Mucosa of gallbladder (tissue), 1 donor: ENCODE results near the gene RFTN1. TPM values are rescaled to one million over a fixed set of nuclear protein-coding genes. Genes with fewer than 3 reads are reported as not detected.
"Not testable (repeated sequence)": the region's sequence is repeated elsewhere in the genome, so short reads cannot be mapped to it uniquely, and the experiment has no call there.

ENCODE experiments used
- DNase-seq: peaks from one replicate; pipeline ENCODE4 v3.0.0-alpha.2; 2020; ENCODE audit warnings: low spot score
- total RNA-seq: library from RNA; stranded (reverse); gene quantifications from one replicate; pipeline ENCODE4 v1.2.1, GENCODE V29; 2021
- donor health status: DM: no; HTN: no; CAD: no.

The RFTN1 gene
- total RNA-seq, 1 donor from 2014 or later, result 11.4 TPM

DNA sequence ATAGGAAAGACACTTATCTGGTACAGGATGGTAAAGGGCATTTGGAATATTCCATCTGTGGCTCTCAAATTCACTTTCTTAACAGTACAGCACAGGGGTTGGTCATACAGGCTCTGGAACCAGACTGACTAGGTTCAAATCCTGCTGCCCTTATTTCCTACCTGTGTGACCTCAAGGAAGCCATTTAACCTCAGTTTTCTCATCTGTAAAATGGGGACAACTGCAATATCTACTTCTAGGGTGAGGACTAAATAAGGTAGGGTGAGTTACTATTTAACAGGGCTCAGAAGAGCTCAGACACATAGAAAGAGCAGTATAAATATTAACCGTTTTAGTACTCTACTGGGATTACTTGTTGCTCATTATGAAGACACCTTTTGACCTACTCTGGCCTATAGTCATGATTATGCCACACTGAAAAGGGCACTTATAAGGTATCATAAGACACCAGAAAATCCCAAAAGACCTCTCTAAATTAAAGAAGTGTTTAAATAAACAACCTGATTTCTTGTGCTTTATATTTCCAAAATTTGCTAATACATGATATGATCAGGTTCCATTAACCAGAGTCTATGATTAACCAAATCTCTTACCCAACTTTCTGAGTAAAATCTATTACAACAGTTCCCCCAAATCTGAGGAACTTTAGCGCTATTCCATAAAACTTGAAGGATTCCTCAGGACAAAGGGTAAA is 6.5 kb downstream of the RFTN1 start:
- DNase-seq, result no peak

DNA sequence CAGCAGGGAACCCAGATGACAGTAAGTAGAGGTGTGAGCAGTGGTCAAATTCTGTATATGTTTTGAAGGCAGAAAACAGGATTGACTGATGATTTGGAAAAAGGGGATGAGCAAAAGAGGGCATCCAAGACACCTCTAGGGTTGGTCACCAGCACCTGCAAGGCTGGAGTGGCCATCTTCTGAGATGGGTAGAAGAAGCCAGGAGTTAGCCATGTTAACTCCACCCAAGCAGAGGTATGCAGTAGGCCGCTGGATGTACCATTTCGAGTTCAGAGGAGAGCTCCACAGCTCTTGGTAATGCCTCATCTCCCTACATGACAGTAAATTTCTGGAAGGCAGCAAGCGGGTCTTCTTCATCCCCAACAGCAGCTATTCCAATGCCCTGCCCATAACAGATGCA is 7.0 kb downstream of the RFTN1 start:
- no peak for DNase-seq

DNA sequence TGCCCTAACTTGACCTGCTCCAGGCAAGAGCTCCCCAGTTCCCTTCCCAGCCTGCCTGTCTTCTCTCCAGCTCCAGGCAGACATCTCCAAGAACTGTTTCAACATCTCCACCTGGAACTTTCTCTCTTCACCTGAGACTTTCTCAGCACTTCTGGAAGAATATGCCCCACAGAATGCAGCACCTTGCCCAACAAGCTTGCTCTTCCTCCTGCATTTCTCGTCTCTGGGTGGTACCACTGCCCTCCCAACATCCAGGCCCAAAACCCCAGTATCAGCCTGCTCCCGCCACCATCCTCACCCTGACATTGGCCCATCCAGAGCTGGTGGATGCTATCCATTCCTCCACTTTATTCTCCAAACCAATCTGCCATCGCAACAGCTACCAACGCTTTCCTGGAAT is 8.8 kb downstream of the RFTN1 start:
- DNase-seq, result no peak

DNA sequence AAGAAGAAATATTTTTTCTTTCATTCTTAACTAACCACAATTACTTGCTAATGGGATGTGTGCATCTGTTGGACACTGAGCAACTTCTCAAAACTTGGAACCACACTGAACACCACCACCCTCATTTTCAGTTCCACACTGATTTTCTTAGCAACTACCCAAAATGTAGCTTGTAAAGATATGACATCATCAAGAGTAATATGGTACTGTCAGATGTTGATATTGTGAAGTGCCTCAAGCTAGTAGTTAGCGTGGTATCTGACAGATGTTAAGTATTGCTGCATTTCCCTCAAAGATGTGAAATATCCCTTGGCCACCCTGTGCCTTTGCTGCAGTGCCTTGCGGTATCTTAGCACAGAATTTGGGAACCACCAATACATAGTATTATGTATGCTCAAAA is 9.3 kb downstream of the RFTN1 start:
- no peak for DNase-seq

DNA sequence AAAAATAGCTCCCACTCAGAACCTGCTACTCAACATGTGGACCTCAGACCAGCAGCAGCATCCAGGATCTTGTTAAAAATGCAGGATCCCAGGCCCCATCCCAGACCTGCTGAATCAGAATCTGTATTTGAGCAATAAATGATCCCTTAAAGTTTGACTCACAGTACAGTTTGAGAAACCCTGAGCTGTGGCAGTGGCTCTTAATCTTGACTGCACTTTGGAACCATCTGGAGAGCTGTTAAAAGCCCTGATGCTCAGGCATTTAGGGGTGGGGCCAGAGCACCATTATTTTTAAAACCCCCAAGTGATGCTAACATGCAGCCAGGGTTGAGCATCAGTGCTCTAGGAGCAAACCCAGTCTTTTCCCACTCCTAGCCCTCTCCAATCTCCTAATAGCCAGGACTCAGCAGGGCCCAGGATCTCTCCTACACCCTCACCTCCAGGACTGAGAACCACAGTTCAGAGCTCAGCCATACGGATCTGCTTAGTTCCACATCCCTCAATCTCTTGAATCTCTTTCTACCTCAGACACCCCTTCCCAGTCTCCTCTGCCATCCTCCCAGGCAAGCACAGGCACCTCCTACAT is 10.2 kb downstream of the RFTN1 start:
- no peak for DNase-seq

DNA sequence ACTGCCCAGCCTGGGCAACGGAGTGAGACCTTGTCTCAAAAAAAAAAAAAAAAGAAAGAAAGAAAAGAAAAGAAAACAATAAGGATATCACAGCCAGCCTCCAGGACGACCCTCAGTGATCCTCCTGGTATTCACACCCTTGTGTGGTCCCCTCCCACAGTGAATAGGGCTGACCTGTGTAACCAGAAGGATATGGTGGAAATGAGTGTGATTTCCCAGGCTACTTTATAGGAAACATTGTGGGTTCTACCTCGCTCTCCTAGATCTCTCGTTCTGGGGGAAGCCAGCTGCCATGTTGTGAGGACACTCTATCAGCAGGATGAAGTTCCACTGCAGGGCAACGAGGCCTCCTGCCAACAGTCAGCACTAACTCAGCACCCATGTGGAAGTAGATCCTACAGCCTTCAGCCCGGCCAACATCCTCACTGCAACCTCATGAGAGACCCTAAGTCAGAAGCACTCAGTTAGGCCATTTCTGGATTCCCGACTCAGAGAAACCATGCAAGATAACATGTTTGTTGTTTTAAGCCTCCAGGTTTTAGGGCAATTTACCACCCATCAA is 11.1 kb downstream of the RFTN1 start:
- no peak for DNase-seq

DNA sequence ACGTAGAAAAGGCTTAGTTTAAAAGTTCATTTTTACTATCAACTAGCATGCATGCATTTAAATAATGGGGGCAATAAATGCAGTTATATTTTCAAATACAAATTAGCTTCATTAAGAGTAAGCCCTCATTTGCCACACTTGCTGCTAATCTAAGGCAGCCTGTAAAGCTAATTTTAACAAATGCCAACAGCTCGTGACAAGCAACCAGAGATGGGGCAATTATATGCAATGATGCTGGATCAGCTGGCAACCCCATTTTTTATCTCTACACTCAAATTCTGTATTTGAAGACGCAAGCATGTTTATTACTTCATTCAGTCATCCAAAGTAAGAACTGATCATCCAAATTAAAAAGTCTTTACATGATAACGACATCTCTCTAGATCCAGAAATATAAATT is 12.1 kb downstream of the RFTN1 start:
- DNase-seq, result no peak

DNA sequence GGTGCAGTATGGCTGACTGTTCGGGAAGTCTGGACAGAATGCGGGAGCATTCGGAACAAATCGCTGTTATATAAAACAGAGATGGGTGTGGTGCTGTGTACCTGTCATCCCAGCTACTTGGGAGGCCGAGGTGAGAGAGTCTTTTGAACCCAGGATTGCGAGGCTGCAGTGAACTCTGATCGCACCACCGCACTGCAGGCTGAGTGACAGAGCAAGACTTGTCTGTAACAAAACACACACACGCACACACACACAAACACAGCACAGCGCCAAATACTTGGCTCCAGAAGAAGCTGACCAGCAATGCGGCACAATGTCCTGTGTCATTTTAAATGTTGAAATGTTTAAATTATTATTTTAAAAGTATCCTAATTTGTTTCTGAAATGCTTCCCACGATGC is 12.6 kb downstream of the RFTN1 start:
- no peak for DNase-seq

DNA sequence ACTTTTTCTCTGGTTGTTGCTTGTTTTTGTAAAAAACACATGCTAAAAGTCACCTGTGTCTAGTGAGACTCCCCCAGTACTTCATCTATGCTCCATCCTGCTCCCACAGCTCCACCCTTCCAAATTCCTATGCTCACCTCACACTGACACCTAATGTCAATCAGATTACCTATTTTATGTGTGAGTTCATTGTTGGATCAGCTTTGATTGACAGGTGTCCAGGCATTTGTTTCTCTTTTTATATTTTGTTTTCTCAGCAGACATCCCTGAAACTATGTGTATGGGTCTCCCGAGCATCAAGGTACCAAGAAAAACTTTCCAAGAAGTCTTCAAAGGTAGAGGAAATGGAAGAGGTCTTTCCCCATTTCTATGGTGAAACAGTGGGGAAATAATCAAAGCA is 13.4 kb downstream of the RFTN1 start:
- no peak for DNase-seq

DNA sequence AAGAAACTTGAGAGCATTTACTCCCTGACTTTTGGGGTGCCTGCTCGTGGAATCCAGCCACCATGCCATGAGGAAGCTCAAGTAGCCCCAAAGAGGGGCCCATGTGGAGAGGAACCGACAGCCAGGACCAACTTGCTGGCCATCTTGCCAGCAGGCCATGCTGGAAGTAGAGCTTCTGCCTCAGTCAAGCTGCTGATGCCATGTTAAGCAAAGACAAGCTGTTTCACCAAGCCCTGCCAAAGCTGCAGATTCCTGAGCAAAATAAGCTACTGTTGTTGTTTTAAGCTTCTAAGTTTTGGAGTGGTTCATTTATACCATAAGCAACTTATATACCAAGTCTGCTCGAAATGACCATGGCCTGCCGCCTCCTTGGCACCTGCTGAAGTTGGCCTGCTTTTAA is 14.1 kb downstream of the RFTN1 start:
- DNase-seq, result no peak

DNA sequence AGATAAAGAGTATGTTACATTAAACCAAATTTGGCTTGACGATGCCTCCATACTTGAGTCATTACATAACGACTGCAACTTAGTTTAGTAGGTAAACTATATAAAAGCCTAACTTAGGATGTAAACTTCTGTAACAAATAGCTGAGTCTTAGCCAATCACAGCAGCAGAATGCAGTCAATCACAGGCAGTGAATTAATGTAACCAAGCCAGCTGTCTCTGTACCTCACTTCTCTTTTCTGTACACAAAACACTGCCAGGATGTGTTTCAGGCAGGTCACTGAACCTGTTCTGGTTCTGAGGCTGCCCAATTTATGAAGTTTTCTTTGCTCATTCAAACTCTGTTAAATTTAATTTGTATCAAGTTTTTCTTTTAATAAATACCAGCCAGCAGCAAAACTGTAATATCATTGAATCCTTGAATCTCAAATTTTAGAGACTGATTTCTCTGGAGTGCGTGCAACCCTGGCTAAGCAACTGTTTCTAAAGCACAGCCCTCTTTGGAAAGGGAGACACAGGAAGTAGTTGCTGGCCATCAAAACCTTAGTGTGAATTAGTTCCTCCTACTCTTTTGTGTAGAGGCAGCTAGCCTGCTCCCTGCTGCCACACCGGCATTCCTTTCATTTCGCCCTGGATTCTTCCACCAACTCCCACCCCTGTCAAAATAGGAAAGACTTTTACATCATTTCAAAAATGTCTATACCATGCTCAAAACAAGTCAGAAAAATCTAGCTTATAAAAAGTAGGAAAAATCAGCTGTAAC is 15.2 kb downstream of the RFTN1 start:
- DNase-seq, result no peak

DNA sequence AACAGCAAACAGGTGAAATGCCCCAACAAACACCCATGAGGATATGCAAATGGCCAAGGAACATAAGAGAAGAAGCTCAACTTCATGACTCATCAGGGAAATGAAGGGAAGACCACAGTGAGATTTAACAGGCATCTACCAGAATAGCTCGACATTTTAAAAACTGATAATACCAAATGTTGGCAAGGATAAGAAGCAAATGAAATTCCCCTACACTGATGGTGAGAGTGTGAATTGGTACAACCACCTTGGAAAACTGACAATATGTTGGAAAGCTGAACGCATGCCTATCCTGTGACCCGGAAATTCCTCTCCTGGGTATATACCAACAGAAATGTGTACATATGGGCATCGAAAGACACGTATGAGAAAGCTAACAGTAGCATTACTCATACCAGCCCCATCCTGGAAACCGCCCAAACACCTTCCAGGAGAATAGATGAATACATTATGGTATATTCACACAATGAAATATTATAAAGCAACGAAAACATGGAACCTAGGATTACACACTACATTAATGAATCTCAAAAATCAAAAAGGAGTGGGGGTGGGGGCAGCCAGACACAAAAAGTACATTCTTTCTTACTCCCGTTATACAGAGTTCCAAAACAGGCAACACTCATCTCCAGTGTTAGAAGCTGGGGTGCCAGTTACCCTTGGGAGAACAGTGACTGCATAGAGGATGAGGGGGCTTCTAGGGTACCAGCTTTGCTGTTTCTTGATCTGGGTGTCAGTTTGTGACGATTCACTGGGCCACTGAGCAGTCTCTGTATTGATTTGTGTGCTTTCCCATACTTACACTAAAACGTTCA is 16.9 kb downstream of the RFTN1 start:
- no peak for DNase-seq

DNA sequence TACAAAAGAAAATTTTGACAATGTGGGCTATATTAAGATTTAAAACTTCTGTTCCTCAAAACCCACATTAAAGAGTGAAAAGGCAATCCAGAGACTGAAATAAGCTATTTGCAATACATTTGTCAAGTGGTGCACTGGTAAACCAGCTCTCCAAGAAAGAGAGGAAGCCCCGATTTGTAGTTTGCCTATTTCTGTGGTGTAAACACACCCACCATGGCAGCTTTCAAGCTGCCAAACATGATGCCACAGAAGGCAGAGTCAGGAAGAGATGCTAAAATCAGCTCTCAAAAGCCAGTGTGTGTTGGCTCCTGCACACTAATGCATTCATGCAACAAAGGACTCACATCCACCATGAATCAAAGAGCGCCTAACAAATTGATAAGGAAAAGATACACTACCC is 17.5 kb downstream of the RFTN1 start:
- DNase-seq, result no peak

DNA sequence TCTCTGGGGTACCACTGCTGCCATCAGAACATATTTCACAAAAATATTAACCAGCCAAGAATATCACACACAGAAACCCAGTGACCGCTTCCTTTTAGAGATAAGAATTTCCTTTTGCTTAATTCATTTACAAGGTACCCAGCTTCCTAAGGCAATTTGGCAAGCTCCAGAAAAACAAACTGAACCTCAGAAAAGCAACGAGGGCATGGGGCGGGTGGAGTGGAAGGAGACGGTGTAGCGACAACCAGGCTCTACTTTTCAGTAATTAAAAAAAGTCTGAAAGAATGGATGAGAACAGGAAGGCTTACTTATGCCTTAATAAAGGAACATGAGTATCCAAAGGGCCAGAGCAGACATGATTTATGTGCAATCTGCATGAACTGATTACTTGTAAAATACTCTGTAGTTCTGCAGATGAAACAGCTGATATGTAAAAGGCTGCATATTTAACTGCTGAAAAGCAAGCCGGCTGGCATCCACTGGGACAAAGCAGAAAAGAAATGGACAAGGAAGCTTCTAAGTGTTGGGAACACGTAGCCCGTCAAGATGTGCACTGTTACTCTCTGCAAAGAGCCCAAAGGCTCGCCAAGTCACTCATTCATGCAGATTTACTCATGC is 18.6 kb downstream of the RFTN1 start:
- DNase-seq, result no peak

DNA sequence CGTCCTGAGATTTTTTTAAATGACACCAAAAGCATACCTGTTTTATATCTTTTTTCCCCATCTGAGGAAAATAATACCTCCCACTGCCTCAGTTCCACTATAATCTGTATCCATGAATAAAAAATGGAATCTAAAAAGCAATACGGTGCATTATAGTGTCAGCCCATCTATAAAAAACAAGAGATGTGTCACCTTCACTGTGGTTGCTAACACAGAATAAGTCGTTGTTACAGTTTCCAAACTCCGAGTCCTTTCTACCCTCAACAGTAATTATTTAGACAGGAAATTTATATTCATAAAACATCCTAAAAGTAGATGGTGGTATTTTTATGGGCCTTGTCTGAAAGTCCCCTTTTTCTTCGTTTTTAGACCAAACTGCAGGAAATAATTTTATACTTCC is 19.4 kb downstream of the RFTN1 start:
- DNase-seq, result no peak

DNA sequence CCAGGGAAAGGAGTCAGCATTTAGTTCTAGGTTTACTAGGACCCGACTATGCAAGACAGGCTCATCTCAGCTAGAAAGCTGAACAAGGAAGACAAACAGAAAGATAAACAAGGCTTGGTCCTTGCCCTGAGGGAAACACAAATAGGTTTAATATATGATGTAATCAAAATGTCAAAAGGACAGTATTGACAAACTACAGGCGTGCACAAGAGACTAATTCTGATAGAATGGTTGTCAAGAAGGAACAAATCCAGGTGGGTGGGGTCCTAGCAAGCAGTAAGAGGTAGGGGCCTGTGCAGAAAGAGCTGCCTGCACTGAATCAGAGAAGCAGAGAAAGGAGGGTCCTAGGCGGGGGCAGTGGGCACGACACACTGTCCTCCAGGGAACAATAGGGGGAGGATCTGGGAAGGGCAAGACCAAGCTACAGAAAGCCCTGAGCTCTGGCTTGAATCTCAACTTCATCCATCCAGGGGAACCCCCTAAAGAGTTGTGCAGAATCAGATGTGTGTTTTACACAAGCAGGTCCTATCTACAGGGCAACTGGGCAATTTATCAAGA is 23.4 kb downstream of the RFTN1 start:
- DNase-seq, result no peak

DNA sequence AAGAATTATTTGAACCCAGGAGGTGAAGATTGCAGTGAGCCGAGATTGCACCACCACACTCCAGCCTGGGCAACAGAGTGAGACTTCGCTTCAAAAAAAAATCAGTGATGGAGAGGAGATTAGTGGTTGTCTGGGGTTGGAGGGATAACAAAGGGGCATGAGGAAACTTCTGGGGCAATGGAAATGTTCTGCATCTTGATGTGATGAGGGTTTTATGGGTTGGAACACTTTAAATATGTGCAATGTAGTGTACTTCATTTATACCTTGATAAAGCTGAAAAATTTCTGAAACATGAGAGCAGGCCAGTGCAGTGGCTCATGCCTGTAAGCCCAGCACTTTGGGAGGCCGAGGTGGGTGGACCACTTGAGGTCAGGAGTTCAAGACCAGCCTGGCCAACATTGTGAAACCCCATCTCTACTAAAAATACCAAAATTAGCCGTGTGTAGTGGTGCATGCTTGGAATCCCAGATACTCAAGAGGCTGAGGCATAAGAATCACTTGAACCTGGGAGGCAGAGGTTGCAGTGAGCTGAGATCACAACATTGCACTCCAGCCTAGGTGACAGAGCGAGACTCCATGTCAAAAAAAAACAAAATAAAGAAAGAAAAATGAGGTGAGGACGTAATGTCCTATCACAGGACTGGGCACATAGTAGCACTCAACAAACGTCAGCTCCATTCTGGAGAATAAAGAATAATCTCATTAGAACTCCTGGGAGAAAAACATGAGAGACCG is 24.0 kb downstream of the RFTN1 start:
- DNase-seq, result not testable (repeated sequence)

DNA sequence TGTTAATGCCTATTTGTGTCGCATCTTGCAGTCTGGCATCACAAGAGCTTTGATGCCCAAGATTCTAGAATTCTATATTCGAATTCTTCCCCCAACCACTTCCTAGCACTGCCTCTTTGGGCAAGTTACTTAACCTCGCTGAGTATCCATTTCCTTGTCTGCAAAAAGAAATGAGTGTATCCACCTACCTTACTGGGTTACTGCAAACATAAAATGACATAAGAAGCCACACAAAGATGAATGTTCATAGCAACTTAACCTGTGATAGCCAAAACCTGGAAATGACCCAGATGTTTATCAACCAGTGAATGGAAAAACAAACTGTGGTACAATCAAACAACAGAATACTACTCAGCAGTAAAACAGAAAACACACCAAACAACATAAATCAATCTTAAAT is 24.9 kb downstream of the RFTN1 start:
- DNase-seq, result no peak

DNA sequence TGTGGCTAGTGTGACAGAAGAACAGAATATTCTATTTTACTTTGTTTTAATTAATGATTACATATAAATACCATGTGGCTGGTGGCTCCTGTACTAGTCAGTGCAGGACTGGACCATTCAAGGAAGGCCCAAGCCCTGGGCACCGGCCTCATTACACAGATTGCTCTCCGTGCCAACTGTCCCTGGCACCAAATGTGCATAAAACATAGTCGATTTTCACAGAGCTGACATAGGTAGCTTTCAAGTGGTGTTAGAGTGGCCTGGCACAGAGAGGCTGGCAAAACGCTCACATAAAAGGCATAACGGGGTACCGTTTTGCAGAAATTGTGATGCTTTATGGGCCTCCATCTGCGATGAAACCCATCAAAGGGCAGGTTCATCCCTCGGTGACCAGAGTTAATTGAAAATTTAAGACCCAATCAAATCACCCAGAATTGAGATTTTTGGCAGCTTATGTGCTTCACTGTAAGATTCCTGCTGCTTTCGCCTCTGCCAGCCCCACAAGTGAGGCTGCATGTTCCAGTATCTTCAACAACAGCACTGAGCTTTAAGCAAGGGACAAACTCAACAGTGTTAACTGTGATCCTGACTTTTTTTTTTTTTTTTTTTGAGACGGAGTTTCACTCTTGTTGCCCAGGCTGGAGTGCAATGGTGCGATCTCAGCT is 25.9 kb downstream of the RFTN1 start:
- no peak for DNase-seq

DNA sequence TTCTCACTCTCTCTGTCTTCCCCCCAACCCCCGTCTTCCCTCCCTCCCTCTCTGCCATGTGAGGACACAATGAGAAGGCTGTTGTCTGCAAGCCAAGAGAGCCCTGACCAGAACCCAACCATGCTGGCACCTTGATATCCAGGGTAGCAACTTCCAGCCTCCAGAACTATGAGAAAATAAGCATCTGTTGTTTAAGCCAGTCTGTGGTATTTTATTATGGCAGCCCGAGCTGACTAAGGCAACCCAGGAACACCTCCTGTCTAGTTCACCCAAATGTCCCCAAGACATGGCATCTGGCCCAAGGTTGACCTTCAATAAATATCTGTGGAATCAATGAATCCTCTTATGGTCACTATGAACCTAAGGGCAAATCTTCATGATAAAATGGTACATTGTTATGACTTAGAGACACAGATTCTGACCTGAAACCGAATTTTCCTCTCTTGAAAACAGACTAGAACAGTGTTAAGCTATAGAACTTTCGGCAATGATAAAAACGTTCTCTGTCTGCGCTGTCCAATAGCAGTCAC is 26.5 kb downstream of the RFTN1 start:
- no peak for DNase-seq
